HEK293T (cell line): ENCODE measurements around the gene GPR141.

ENCODE experiments used
- CTCF ChIA-PET: fragments of 350-600 bp; formaldehyde crosslinking; extraction: SDS; loops from one replicate; lab custom pipeline; 2021; ENCODE audit warnings: antibody characterized with exemption, inconsistent platforms; lab: Yijun Ruan, JAX
- POLR2A ChIA-PET: fragments of 350-600 bp; formaldehyde crosslinking; extraction: SDS; loops from one replicate; lab custom pipeline; 2020; ENCODE audit warnings: antibody characterized with exemption, inconsistent platforms; lab: Yijun Ruan, JAX
- DNase-seq: peaks from one replicate; pipeline ENCODE4 v3.0.0; 2012; ENCODE audit warnings: mixed read lengths; ENCODE audit errors: extremely low spot score
- ARNT ChIP-seq: fragments of 450-650 bp; IDR thresholded peaks from 2 replicates; pipeline ENCODE4 v1.6.1; 2017; ENCODE audit warnings: mild to moderate bottlenecking
- BHLHE40 ChIP-seq: fragments of 450-650 bp; IDR thresholded peaks from 2 replicates; pipeline ENCODE4 v1.6.1; 2016; ENCODE audit warnings: mild to moderate bottlenecking, moderate library complexity, borderline replicate concordance
- CTBP1 ChIP-seq: fragments of 450-650 bp; IDR thresholded peaks from 2 replicates; pipeline ENCODE4 v1.6.1; 2016; ENCODE audit warnings: borderline replicate concordance
- ELF4 ChIP-seq: fragments of 450-650 bp; IDR thresholded peaks from 2 replicates; pipeline ENCODE4 v1.6.1; 2017; ENCODE audit warnings: antibody characterized with exemption
- FOXA1 ChIP-seq: fragments of 450-650 bp; IDR thresholded peaks from 2 replicates; pipeline ENCODE4 v1.6.1; 2016; ENCODE audit warnings: mild to moderate bottlenecking
- FOXK2 ChIP-seq: fragments of 450-650 bp; IDR thresholded peaks from 2 replicates; pipeline ENCODE4 v1.6.1; 2016; ENCODE audit warnings: mild to moderate bottlenecking
- FOXM1 ChIP-seq: fragments of 450-650 bp; IDR thresholded peaks from 2 replicates; pipeline ENCODE4 v1.6.1; 2017; ENCODE audit warnings: mild to moderate bottlenecking, borderline replicate concordance
- HDGF ChIP-seq: fragments of 450-650 bp; IDR thresholded peaks from 2 replicates; pipeline ENCODE4 v1.6.1; 2017; ENCODE audit warnings: antibody characterized with exemption, borderline replicate concordance
- L3MBTL2 ChIP-seq: fragments of 450-650 bp; conservative IDR thresholded peaks from 2 replicates; pipeline ENCODE4 v1.6.1; 2016; ENCODE audit warnings: mild to moderate bottlenecking
- LEF1 ChIP-seq: fragments of 450-650 bp; IDR thresholded peaks from 2 replicates; pipeline ENCODE4 v1.6.1; 2017; ENCODE audit warnings: mild to moderate bottlenecking, borderline replicate concordance
- NFRKB ChIP-seq: fragments of 450-650 bp; IDR thresholded peaks from 2 replicates; pipeline ENCODE4 v1.6.1; 2016; ENCODE audit warnings: mild to moderate bottlenecking, moderate library complexity
- PKNOX1 ChIP-seq: fragments of 450-650 bp; IDR thresholded peaks from 2 replicates; pipeline ENCODE4 v1.6.1; 2016
- SP1 ChIP-seq: fragments of 450-650 bp; IDR thresholded peaks from 2 replicates; pipeline ENCODE4 v1.6.1; 2017
- SUZ12 ChIP-seq: fragments of 450-650 bp; IDR thresholded peaks from 2 replicates; pipeline ENCODE4 v1.6.1; 2016; ENCODE audit warnings: mild to moderate bottlenecking
- TARDBP ChIP-seq: fragments of 450-650 bp; IDR thresholded peaks from 2 replicates; pipeline ENCODE4 v1.6.1; 2016
- ZNF384 ChIP-seq: fragments of 450-650 bp; IDR thresholded peaks from 2 replicates; pipeline ENCODE4 v1.6.1; 2016

Gene GPR141

DNA sequence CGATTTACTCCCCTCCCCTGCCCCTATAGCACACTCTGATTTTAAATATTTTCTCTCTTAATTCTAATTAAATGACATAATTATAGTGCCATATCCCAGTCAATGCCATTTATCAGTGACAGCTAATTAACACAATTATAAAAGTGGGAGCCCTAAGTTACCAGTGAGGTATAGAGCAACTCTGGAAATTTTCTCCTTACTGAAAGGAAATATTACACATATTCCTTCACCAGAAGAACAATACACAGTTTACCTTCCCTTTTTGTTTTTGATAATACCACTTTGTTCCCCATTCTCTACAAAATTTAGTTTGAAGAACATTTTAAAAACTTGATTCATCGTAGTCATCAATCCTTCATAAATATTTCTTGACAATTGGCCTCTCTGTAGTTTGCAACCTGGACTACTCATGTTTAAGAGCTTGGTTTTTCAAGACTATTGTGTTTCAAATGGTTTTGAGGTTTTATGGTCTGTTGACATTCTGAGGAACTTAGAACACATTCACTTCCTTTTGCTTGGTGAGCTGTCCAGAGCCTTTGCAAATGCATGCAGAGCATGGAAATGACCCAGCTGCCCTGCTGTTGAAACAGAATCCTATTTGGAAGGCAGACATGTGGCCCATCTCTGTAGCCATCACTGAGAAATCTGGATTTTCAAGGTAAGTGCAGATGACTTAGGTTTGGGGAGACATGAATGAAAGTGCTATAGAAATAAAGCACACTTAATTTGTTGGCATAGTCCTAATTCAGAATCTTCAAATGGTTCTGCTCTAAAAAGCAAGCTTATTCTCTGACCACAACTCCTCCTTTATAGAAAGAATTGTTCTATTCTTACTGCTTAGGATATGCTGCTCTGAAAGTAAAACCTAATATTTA, at the start of gene GPR141:
Gene GPR141, plus strand, starts transcription at position 521 of the 875 bp plus-strand sequence. CDS start 56,628 bp downstream, outside the sequence.
- no peak for DNase-seq
- POLR2A ChIA-PET = no interaction called here
- TF ChIP-seq TARDBP = no peak
- no peak for TF ChIP-seq SUZ12
- no peak for TF ChIP-seq FOXK2
- no peak for TF ChIP-seq CTBP1
- no peak for TF ChIP-seq BHLHE40
- TF ChIP-seq ELF4 = no peak
- no peak for TF ChIP-seq HDGF
- no peak for TF ChIP-seq FOXM1
- no peak for TF ChIP-seq SP1
- no peak for TF ChIP-seq FOXA1
- TF ChIP-seq LEF1 = no peak
- CTCF ChIA-PET = no interaction called here

GRCh38 chr7:37635346-37635745, 48.2 kb upstream of the GPR141 start:
- TF ChIP-seq SP1 (no peak), FOXK2 (no peak), FOXA1 (no peak), FOXM1 (no peak), LEF1 (no peak), CTBP1 (no peak), NFRKB (no peak), PKNOX1 (no peak), L3MBTL2 (no peak)
- DNase-seq = no peak
- CTCF ChIA-PET = interaction anchor here (0.7 kb wide), 1 partner anchor 437 kb away, joined by 3 read pairs; no protein-coding TSS in a partner anchor
- POLR2A ChIA-PET = no interaction called here

DNA sequence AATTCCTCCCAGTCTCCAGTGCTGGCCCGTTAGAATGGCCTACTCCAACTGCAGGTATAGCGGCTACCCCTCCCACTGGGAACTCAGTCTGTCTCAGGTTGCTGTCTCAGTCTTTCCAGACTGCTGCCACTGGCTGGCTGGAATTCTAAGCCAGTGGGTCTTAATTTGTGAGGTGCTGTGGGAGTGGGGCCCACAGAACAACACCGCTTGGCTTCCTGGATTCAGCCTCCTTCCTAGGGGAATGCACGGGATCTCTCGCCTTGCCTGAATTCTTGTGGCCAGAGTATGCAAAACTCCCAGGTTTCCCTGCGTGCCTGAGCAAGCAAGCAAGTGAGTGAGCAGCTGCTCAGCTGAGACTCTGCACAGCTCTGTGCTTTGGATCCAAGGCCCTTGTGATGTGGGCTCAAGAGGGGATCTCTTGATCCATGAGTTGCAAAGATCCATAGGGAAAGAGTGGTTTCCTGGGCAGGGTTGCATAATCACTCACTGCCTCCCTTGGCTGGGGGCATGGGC, 41.5 kb upstream of the GPR141 start:
- no peak for TF ChIP-seq CTBP1
- TF ChIP-seq ARNT = no peak
- no peak for TF ChIP-seq PKNOX1
- TF ChIP-seq ELF4 = no peak
- TF ChIP-seq FOXK2 = no peak
- TF ChIP-seq LEF1 = no peak
- TF ChIP-seq NFRKB = no peak
- ChIA-PET POLR2A (no interaction called here), CTCF (no interaction called here)
- DNase-seq = no peak

DNA sequence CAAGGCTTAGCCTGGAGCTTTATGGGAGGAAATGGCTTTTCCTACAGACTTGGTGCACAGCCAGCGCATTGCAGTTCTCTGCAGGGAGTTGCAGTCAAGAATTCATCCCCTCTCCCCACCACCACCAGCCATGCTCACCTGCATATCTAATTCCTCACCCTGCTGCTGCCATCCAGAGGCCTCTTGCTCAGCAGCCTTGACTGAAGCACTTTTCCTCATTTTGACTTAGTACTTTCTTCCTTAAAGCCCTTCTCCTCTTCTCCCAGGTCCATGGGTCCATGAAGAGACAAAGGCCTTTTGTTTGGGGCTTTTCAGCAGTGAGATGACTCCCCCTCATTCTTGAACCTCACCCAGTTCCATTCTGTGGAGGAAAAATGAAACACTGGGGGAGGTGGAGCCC, 39.7 kb upstream of the GPR141 start:
- no peak for DNase-seq
- no peak for TF ChIP-seq ELF4
- no peak for TF ChIP-seq L3MBTL2
- no peak for TF ChIP-seq PKNOX1
- TF ChIP-seq CTBP1 = no peak
- TF ChIP-seq FOXM1 = no peak
- no peak for TF ChIP-seq NFRKB
- TF ChIP-seq SUZ12 = no peak
- TF ChIP-seq HDGF = no peak
- no peak for TF ChIP-seq LEF1
- no peak for TF ChIP-seq ARNT
- TF ChIP-seq BHLHE40 = no peak
- no peak for TF ChIP-seq FOXK2
- no peak for TF ChIP-seq ZNF384
- no peak for TF ChIP-seq TARDBP
- no peak for TF ChIP-seq SP1
- no peak for TF ChIP-seq FOXA1

GRCh38 chr7:37645282-37646050, 38.1 kb upstream of the GPR141 start:
- TF ChIP-seq NFRKB (no peak), L3MBTL2 (no peak), TARDBP (no peak), ARNT (no peak), ELF4 (no peak), PKNOX1 (no peak), ZNF384 (no peak), FOXM1 (no peak), FOXA1 (no peak), LEF1 (no peak), SUZ12 (no peak), SP1 (no peak), CTBP1 (no peak), BHLHE40 (no peak), FOXK2 (no peak), HDGF (no peak)
- CTCF ChIA-PET = no interaction called here
- POLR2A ChIA-PET = no interaction called here
- DNase-seq = no peak

More for the DNA sequence above, 39.7 kb upstream of the GPR141 start:
- CTCF ChIA-PET = no interaction called here
- POLR2A ChIA-PET = no interaction called here
